ENCODE data around the gene CYP2S1. TPM values are rescaled to one million over a fixed set of nuclear protein-coding genes. Genes with fewer than 3 reads are reported as not detected.
"Not testable (repeated sequence)": the region's sequence is repeated elsewhere in the genome, so short reads cannot be mapped to it uniquely, and the experiment has no call there.

The CYP2S1 gene
- total RNA-seq, 4 donors from 2014 or later, result 0.32 to 6.5 (median 5.5) TPM

- ATAC-seq (ENCODE audit: low FRiP score) (no peak), DNase-seq (ENCODE audit: low spot score) (no peak)
- no peak for TF ChIP-seq CTCF (IDR thresholded peaks at IDR 0.05)
These were observed 35.5 kb downstream of the CYP2S1 start for GRCh38 chr19:41228486-41228885.

GRCh38 chr19:41229338-41229737 is 36.3 kb downstream of the CYP2S1 start:
- ATAC-seq (ENCODE audit: low FRiP score); DNase-seq (ENCODE audit: low spot score): not testable (repeated sequence)

- DNase-seq (ENCODE audit: low spot score) (no peak), ATAC-seq (ENCODE audit: low FRiP score) (no peak)
These were observed 37.2 kb downstream of the CYP2S1 start for GRCh38 chr19:41230067-41230857.

GRCh38 chr19:41232686-41233085 is 39.7 kb downstream of the CYP2S1 start:
- no peak for DNase-seq (ENCODE audit: low spot score)
- ATAC-seq (ENCODE audit: low FRiP score), result no peak
- no peak for TF ChIP-seq CTCF (IDR thresholded peaks at IDR 0.05)

More at GRCh38 chr19:41230067-41230857, 37.2 kb downstream of the CYP2S1 start:
- no peak for TF ChIP-seq CTCF (IDR thresholded peaks at IDR 0.05)

GRCh38 chr19:41233748-41234240 is 40.8 kb downstream of the CYP2S1 start:
- no peak for ATAC-seq (ENCODE audit: low FRiP score)
- TF ChIP-seq CTCF (IDR thresholded peaks at IDR 0.05), result no peak
- DNase-seq (ENCODE audit: low spot score), result no peak

GRCh38 chr19:41234512-41235168 is 41.6 kb downstream of the CYP2S1 start:
- no peak for DNase-seq (ENCODE audit: low spot score)
- no peak for TF ChIP-seq CTCF (IDR thresholded peaks at IDR 0.05)
- ATAC-seq (ENCODE audit: low FRiP score), result no peak

- no peak for TF ChIP-seq CTCF (IDR thresholded peaks at IDR 0.05)
These were observed 42.5 kb downstream of the CYP2S1 start for GRCh38 chr19:41235480-41235879.

More at GRCh38 chr19:41235480-41235879, 42.5 kb downstream of the CYP2S1 start:
- ATAC-seq (ENCODE audit: low FRiP score), result no peak
- no peak for DNase-seq (ENCODE audit: low spot score)
